ENCODE results near the gene DNPH1.

Gene DNPH1

GRCh38 chr6:43211955-43212354 is 17.3 kb downstream of the DNPH1 start:
- no peak for DNase-seq (ENCODE audit: low read depth in 2 of 2)

- DNase-seq (ENCODE audit: low read depth in 2 of 2) = no peak
Measured at GRCh38 chr6:43207286-43207685, 22.0 kb downstream of the DNPH1 start.

- DNase-seq (ENCODE audit: low read depth in 2 of 2) = no peak
Measured at GRCh38 chr6:43205849-43206248, 23.4 kb downstream of the DNPH1 start.

DNA sequence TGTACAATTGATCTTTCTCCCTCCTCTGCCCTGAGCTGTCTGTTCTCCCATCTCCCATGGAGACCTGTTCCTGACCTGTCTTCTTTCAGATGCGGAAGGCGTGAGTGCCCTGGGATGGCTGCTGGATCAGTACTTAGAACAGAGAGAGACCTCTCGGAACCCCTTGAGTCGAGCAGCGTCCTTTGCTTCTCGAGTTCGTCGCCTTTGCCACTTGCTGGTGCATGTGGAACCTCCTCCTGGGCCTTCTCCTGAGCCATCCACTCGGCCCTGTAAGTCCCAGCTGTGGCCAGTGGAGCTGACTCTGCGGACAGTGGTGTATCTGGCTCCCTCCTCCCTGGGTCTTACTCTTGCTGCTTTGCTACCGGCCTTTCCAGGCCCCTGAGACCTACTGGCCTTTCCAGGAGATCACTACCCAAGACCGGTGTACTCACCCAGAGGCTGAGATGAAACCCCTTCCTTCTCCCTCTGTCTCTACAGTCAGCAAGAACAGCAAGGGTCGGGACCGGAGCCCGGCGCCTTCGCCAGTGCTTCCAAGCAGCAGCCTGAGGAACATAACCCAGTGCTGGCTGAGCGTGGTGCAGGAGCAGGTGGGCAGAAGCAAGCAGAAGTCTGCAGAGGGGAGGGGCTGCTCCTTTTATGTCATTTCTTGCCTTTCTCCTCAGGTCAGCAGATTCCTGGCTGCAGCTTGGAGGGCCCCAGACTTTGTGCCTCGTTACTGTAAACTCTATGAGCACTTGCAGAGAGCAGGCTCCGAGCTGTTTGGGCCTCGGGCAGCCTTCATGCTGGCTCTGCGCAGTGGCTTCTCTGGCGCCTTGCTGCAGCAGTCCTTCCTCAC is 24.8 kb downstream of the DNPH1 start:
- no peak for DNase-seq (ENCODE audit: low read depth in 2 of 2)

DNA sequence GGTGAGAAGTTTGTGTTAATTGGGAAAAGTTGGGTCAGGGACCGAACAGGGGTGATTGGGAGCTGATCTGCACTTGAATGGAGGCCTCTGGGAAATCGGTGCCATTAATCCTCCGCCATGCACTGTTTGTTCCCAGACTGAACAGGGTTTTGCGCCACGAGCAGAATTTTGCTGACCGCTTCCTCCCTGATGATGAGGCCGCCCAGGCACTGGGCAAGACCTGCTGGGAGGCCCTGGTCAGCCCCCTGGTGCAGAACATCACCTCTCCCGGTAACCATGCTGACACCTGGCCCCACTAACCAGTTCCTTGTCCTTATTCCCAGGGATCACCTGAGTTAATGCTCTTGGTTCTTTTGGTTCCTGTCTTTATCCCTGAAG is 25.6 kb downstream of the DNPH1 start:
- no peak for DNase-seq (ENCODE audit: low read depth in 2 of 2)

DNA sequence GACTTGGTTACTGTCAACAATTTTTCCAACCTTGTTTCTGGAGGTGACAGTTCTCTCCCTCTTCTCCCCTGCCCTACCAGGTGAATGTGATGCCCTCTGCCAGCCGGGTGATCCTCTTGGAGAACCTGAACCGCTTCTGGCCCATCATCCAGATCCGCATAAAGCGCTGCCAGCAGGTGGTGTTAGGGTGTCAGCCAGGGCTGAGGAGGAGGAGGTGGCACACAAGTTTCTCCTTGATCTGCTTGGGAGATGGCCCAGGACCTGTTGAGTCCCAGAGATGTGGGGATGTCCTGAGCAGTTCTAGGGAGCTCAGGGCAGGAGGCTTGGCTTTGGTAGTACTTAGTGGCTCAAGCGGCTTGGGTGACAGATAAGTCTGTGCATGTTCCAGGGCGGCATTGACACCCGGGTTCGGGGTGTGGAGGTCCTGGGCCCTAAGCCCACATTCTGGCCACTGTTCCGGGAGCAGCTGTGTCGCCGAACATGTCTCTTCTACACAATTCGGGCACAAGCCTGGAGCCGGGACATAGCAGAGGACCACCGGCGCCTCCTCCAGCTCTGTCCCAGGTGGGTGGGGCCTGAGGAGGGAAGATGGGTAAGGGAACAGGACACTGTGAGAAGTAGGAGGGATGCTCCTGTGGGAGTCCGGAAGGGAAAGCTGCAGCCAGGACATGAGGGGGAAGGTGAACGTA is 26.1 kb downstream of the DNPH1 start:
- DNase-seq (ENCODE audit: low read depth in 2 of 2) = no peak

- DNase-seq (ENCODE audit: low read depth in 2 of 2) = no peak
Measured at GRCh38 chr6:43202451-43202850, 26.8 kb downstream of the DNPH1 start.

GRCh38 chr6:43200541-43200940 is 28.7 kb downstream of the DNPH1 start:
- no peak for DNase-seq (ENCODE audit: low read depth in 2 of 2)

- DNase-seq (ENCODE audit: low read depth in 2 of 2) = no peak
Measured at GRCh38 chr6:43199912-43200311, 29.4 kb downstream of the DNPH1 start.

DNA sequence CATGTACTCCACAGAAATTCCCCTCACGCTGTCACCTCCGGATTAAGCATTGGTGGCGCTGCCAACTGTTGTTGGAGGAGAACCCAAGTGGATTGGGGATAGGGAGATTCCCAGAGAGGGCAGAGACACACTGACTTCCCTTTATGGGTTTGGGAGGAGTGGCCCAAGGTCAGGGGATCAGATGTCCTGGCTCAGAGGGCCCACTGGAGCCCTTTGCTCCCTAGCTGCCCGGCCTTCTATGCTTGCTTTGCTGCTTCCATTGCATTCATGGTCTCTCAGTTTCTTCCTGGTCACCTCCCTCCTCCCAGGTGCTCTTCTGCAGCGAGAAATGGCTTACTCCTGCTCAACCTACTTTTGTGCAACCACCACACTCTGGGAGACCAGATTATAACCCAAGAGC is 32.9 kb downstream of the DNPH1 start:
- no peak for DNase-seq (ENCODE audit: low read depth in 2 of 2)

DNA sequence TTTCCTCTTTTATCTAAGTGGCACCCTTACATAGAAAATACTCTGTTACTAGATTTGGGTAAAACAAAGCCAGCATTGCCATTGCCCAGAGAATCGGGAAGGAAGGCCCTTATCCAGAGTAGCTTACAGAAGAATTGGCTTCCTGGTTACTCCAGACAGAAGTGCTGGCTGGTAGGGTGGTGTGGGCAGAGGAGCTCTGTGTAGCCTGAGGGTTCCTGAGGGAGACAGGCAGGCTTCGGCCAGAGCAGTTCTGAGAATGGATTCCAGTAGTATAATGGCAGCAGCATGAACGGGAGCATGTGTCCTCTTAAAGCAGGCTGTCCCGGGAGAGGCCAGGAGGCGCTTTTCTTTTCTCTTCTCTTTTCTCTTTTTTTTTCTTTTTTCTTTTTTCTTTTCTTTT is 35.4 kb downstream of the DNPH1 start:
- DNase-seq (ENCODE audit: low read depth in 2 of 2) = no peak

DNA sequence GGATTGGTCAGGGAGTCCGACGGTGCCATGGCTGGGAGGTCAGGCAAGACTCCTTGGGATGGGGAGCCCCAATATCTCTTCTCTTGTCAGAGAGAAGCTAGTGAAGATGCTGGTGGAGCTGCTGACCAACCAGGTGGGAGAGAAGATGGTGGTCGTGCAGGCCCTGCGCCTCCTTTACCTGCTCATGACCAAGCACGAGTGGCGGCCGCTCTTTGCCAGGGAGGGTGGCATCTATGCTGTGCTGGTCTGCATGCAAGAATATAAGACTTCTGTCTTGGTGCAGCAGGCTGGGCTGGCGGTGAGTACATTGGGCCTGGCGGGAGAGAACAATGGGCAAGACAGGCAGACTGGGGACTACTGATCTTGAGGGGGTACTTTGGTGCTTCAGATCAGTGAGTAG is 36.4 kb downstream of the DNPH1 start:
- no peak for DNase-seq (ENCODE audit: low read depth in 2 of 2)

DNA sequence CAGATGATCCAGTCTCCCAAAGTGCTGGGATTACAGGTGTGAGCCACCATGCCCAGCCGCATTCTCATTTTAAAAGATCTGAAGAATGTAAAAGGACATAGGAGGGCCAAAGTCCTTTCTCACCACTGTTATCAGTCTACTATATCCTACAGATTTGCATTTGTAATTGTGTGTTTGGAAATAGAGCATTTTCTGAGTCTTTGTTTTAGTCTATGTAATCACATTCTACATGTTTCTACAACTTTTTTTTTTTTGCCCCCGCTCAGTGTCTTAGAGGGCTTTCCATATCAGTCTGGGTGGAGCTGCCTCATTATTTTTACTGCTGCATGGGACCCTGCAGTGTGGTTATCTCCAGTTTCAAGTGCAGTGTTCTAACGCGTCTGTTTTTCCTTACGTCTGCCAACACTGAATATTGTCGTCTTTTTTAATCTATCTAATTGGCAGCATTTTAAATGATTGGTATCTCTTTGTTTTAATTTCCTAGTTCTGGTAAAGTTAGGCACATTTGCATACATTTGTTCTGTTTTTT is 39.4 kb downstream of the DNPH1 start:
- DNase-seq (ENCODE audit: low read depth in 2 of 2) = no peak

DNA sequence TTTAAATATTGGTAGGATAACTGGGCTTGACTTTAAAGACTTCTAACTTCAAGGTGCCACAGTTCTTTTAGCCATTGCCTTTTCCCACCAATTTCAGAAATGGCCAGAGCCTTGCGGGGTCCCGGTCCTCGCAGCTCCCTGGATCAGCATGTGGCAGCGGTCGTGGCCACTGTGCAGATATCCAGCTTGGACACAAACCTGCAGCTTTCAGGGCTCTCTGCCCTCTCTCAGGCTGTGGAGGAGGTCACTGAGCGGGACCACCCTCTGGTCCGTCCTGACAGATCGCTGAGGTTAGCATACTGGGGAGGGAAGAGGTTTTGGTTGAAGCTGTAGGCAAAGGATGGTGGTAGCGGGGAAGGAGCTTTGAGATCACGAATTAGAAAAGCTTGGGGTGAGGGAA is 40.9 kb downstream of the DNPH1 start:
- no peak for DNase-seq (ENCODE audit: low read depth in 2 of 2)

DNA sequence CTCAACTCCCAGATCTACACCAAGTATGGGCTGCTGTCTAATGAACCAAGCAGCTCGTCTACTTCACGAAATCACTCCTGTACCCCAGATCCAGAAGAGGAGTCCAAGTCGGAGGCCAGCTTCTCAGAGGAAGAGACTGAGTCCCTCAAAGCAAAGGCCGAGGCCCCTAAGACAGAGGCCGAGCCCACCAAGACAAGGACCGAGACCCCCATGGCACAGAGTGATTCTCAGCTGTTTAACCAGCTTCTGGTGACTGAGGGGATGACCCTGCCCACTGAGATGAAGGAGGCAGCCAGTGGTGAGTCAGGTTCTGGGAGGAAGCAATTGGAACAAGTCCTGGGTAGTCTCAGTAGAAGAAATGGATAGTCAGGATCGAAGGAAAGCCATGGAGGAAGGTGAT is 41.5 kb downstream of the DNPH1 start:
- DNase-seq (ENCODE audit: low read depth in 2 of 2) = no peak

DNA sequence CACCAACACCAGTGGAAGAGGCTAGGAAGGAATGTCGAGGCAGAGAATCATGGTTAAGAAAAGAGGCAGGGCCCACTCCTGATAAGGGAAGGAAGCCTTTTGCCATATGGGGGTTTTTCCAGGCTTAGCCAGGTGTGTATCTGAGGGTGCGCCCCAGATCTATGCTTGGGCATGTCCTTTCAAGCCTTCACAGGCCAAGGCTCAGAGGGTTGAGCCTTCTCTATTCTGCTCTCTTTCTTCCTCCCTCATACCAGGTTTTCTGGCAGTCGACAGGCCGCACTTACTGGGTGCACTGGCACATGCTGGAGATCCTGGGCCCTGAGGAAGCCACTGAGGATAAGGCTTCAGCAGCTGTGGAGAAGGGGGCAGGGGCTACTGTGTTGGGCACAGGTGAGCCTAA is 42.6 kb downstream of the DNPH1 start:
- no peak for DNase-seq (ENCODE audit: low read depth in 2 of 2)

DNA sequence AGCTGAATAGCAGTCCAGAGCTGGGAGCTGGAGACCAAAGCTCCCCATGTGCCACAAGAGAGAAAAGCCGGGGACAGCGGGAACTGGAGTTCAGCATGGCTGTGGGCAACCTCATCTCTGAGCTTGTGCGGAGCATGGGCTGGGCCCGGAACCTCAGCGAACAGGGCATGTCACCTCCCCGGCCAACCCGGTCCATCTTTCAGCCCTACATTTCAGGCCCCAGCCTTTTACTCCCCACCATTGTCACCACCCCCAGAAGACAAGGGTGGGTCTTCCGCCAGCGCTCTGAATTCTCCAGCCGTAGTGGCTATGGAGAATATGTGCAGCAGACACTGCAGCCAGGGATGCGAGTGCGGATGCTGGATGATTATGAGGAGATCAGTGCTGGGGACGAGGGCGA is 43.3 kb downstream of the DNPH1 start:
- no peak for DNase-seq (ENCODE audit: low read depth in 2 of 2)

DNA sequence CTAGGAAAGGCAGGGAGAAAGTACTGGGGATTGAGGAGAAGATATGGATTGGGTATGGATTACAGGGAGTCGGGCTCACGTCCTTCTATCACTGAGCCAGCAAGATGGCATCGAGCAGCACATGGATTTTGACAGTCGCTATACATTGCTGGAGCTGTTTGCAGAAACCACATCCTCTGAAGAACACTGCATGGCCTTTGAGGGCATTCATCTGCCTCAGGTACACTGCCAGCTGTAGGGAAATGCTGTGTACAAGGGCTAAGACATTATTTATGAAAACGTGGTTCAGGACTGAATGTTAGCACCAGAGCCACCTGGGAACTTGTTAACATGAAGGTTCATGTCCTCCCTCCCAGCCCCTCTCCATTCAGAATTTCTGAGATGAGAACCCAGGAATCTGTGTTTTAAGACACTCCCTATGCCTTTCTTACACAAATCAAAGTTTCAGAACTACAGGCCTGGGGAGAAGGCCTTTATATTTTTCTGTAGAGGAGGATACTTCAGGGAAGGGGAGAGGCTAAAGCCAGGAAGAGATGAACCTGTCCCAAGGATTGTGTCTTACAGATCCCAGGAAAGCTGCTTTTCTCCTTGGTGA is 43.8 kb downstream of the DNPH1 start:
- DNase-seq (ENCODE audit: low read depth in 2 of 2) = no peak

- DNase-seq (ENCODE audit: low read depth in 2 of 2) = no peak
Measured at GRCh38 chr6:43184268-43184985, 44.9 kb downstream of the DNPH1 start.

DNA sequence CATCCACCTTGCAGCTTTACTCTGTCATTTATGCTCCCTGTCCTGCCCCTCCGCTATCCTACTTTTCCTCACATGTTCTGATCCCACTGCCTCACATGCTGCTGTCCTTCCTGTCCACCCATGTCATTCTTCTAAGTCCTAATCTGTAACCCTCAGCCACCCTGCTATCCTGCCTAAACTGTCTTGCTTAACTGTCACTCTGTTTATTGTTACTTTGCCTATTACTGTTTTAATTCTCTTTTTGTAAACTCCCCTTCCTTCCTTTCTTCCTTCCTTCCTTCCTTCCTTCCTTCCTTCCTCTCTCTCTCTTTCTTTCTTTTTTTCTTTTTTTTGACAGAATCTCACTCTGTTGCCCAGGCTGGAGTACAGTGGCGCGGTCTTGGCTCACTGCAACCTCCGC is 45.8 kb downstream of the DNPH1 start:
- DNase-seq (ENCODE audit: low read depth in 2 of 2) = no peak

GRCh38 chr6:43181942-43182860 is 47.1 kb downstream of the DNPH1 start, which contains the start of gene CUL9:
Gene CUL9 (plus strand): TSS chr6:43182196. CDS start chr6:43184311, 2,115 bp downstream.
- peak; percentile 48 to 58 for DNase-seq (ENCODE audit: low read depth in 2 of 2)

Measured in activated CD8-positive, alpha-beta memory T cell treated with anti-CD3 and anti-CD28 coated beads for 4 hours (primary cell).